Neural cell (in vitro differentiated cells): ENCODE results near the gene BLOC1S3.

Experiments
- TAF1 ChIP-seq: IDR thresholded peaks from 2 replicates; pipeline ENCODE4 v1.6.1; 2012; ENCODE audit warnings: low read depth
- TF ChIP-seq, protein P1 (sequence below): fragments of 450-650 bp; IDR thresholded peaks from 2 replicates; pipeline ENCODE4 v1.5.1; 2014; ENCODE audit warnings: antibody characterized with exemption, mild to moderate bottlenecking, moderate library complexity; ENCODE audit not compliant: poor library complexity, severe bottlenecking

GRCh38 chr19:45163751-45164460 is 14.7 kb upstream of the BLOC1S3 start:
- TF ChIP-seq TAF1 = no peak
- TF ChIP-seq, protein P1, sequence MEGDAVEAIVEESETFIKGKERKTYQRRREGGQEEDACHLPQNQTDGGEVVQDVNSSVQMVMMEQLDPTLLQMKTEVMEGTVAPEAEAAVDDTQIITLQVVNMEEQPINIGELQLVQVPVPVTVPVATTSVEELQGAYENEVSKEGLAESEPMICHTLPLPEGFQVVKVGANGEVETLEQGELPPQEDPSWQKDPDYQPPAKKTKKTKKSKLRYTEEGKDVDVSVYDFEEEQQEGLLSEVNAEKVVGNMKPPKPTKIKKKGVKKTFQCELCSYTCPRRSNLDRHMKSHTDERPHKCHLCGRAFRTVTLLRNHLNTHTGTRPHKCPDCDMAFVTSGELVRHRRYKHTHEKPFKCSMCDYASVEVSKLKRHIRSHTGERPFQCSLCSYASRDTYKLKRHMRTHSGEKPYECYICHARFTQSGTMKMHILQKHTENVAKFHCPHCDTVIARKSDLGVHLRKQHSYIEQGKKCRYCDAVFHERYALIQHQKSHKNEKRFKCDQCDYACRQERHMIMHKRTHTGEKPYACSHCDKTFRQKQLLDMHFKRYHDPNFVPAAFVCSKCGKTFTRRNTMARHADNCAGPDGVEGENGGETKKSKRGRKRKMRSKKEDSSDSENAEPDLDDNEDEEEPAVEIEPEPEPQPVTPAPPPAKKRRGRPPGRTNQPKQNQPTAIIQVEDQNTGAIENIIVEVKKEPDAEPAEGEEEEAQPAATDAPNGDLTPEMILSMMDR = no peak
